HCT116 (cell line): ENCODE measurements around the gene SLFN5. TPM values are rescaled to one million over a fixed set of nuclear protein-coding genes. Genes with fewer than 3 reads are reported as not detected.

Experiments used
- ATAC-seq: fragments of 200-7000 bp; cut with Tn5 transposase; 2 replicates; pipeline ENCODE4 v1.9.1; 2020; ENCODE audit warnings: mild to moderate bottlenecking, moderate library complexity
- BruUV-seq: library from RNA; stranded (reverse); fragments of 400-500 nt; replicated peaks from 2 replicates; lab custom pipeline; 2021; lab: Mats Ljungman, UMichigan
- CTCF ChIA-PET: fragments of 300-600 bp; sonication (Branson Sonifier 250); formaldehyde crosslinking; loops from one replicate; lab custom pipeline; 2021; ENCODE audit warnings: antibody characterized with exemption; lab: Charles Lee
- POLR2A ChIA-PET: fragments of 300-600, 350-600 bp; sonication (Branson Sonifier 250); formaldehyde crosslinking; loops from one replicate; lab custom pipeline; 2021; ENCODE audit warnings: antibody characterized with exemption; lab: Charles Lee
- RAD21 ChIA-PET, 2 experiments: fragments of 300-600 bp; sonication (Branson Sonifier 250); formaldehyde crosslinking; loops; one replicate each; lab custom pipeline; 2023; ENCODE audit warnings: low total read pairs in 2 of 2; ENCODE audit not compliant: uncharacterized antibody in 2 of 2, unreplicated experiment in 2 of 2, low non-redundant PET in 1 of 2; lab: Charles Lee
- DNase-seq: peaks from one replicate; pipeline ENCODE4 v3.0.0-alpha.2; 2010; ENCODE audit warnings: low read depth, low spot score
- H2AFZ ChIP-seq: fragments of 200-600 bp; shearing (Covaris generic), sonication (generic); 2 replicates; pipeline ENCODE4 v1.6.1; 2017; ENCODE audit warnings: low read depth, mixed run types, mixed read lengths, antibody characterized with exemption, low read length; ENCODE audit not compliant: poor library complexity, severe bottlenecking
- H3K27ac ChIP-seq: 2 replicates; pipeline ENCODE4 v1.5.1; 2012; ENCODE audit warnings: low read depth, low read length
- H3K27me3 ChIP-seq: fragments of 200-600 bp; sonication (generic); 2 replicates; pipeline ENCODE4 v1.6.1; 2016; ENCODE audit warnings: mixed run types, low read length, mixed read lengths; ENCODE audit not compliant: insufficient read depth
- H3K36me3 ChIP-seq, 2 experiments: fragments of 200-500 bp in 1 of 2; fragments of 200-600 bp in 1 of 2; sonication (Bioruptor generic) in 1 of 2; sonication (generic) in 1 of 2; 2 replicates each; pipeline versions ENCODE4 v1.5.1 to v1.6.1; 2014 to 2016; ENCODE audit warnings: low read length in 2 of 2, inconsistent platforms in 1 of 2, mixed read lengths in 1 of 2, mixed run types in 1 of 2; ENCODE audit not compliant: insufficient read depth in 2 of 2, control insufficient read depth in 1 of 2
- H3K4me1 ChIP-seq, 2 experiments: fragments of 200-600 bp in 1 of 2; sonication (generic) in 1 of 2; 2 replicates each; pipeline versions ENCODE4 v1.5.1 to v1.6.1; 2012 to 2017; ENCODE audit warnings: low read length in 2 of 2, inconsistent platforms in 1 of 2, mild to moderate bottlenecking in 1 of 2, mixed read lengths in 1 of 2, mixed run types in 1 of 2, moderate library complexity in 1 of 2; ENCODE audit not compliant: insufficient read depth in 2 of 2, control insufficient read depth in 1 of 2
- H3K4me2 ChIP-seq: fragments of 200-600 bp; sonication (generic); 2 replicates; pipeline ENCODE4 v1.6.1; 2017; ENCODE audit warnings: mixed run types, low read length, mixed read lengths
- H3K4me3 ChIP-seq, 2 experiments: fragments of 200-600 bp in 1 of 2; sonication (generic) in 1 of 2; replicated peaks in 1 of 2; 2 replicates each; pipeline ENCODE4 v1.5.1; 2011 to 2016; ENCODE audit warnings: low read length in 2 of 2, control low read depth in 1 of 2, low read depth in 1 of 2, mild to moderate bottlenecking in 1 of 2, mixed read lengths in 1 of 2, mixed run types in 1 of 2
- H3K79me2 ChIP-seq: fragments of 200-600 bp; sonication (generic); 2 replicates; pipeline ENCODE4 v1.6.1; 2017; ENCODE audit warnings: mild to moderate bottlenecking, mixed run types, low read length, moderate library complexity, mixed read lengths; ENCODE audit not compliant: insufficient read depth
- H3K9ac ChIP-seq: fragments of 200-600 bp; sonication (generic); 2 replicates; pipeline ENCODE4 v1.6.1; 2016; ENCODE audit warnings: low read length, mixed read lengths
- H3K9me2 ChIP-seq: fragments of 200-600 bp; sonication (generic), shearing (Covaris generic); 2 replicates; pipeline ENCODE4 v1.6.1; 2017; ENCODE audit warnings: mixed run types, mild to moderate bottlenecking, moderate library complexity; ENCODE audit not compliant: insufficient read depth
- H3K9me3 ChIP-seq, 2 experiments: fragments of 200-500 bp in 1 of 2; fragments of 200-600 bp in 1 of 2; sonication (Bioruptor generic) in 1 of 2; sonication (generic) in 1 of 2; 2 replicates each; pipeline ENCODE4 v1.6.1; 2014 to 2017; ENCODE audit warnings: low read length in 2 of 2, mixed read lengths in 2 of 2, inconsistent platforms in 1 of 2, low read depth in 1 of 2, mild to moderate bottlenecking in 1 of 2, mixed run types in 1 of 2, moderate library complexity in 1 of 2; ENCODE audit not compliant: control insufficient read depth in 1 of 2, insufficient read depth in 1 of 2
- H4K20me1 ChIP-seq: fragments of 200-600 bp; sonication (generic), shearing (Covaris generic); 2 replicates; pipeline ENCODE4 v1.6.1; 2017; ENCODE audit warnings: mixed run types, mild to moderate bottlenecking, moderate library complexity; ENCODE audit not compliant: insufficient read depth
- ATF3 ChIP-seq: IDR thresholded peaks from 2 replicates; pipeline ENCODE4 v1.6.1; 2012
- CTCF ChIP-seq, 3 experiments: fragments of 200-600 bp in 1 of 3; sonication (generic) in 1 of 3; IDR thresholded peaks in 2 of 3; conservative IDR thresholded peaks in 1 of 3; 2 replicates each; pipeline ENCODE4 v1.5.1; 2012 to 2017; ENCODE audit warnings: low read depth in 2 of 3, low read length in 2 of 3, antibody characterized with exemption in 1 of 3, borderline replicate concordance in 1 of 3, control low read depth in 1 of 3, mild to moderate bottlenecking in 1 of 3, mixed read lengths in 1 of 3, mixed run types in 1 of 3, moderate library complexity in 1 of 3; ENCODE audit not compliant: insufficient read depth in 1 of 3
- EGR1 ChIP-seq: IDR thresholded peaks from 2 replicates; pipeline ENCODE4 v1.6.1; 2012; ENCODE audit warnings: low read depth
- ELF1 ChIP-seq: IDR thresholded peaks from 2 replicates; pipeline ENCODE4 v1.6.1; 2012; ENCODE audit warnings: low read depth, borderline replicate concordance
- JUND ChIP-seq: IDR thresholded peaks from 2 replicates; pipeline ENCODE4 v1.6.1; 2012
- MAX ChIP-seq: IDR thresholded peaks from 2 replicates; pipeline ENCODE4 v1.6.1; 2012
- POLR2A ChIP-seq: IDR thresholded peaks from 2 replicates; pipeline ENCODE4 v1.7.0; 2011; ENCODE audit warnings: borderline replicate concordance; ENCODE audit not compliant: insufficient read depth, insufficient read length; ENCODE audit errors: extremely low read depth
- POLR2AphosphoS5 ChIP-seq: IDR thresholded peaks from 2 replicates; pipeline ENCODE4 v1.6.1; 2011; ENCODE audit warnings: mild to moderate bottlenecking, low read depth, low read length, moderate library complexity
- RAD21 ChIP-seq: IDR thresholded peaks from 2 replicates; pipeline ENCODE4 v1.6.1; 2012; ENCODE audit warnings: low read depth, mild to moderate bottlenecking
- REST ChIP-seq: IDR thresholded peaks from 2 replicates; pipeline ENCODE4 v1.6.1; 2012; ENCODE audit warnings: low read depth
- SIN3A ChIP-seq: IDR thresholded peaks from 2 replicates; pipeline ENCODE4 v1.6.1; 2012; ENCODE audit warnings: low read depth
- ZBTB33 ChIP-seq: IDR thresholded peaks from 2 replicates; pipeline ENCODE4 v1.6.1; 2011; ENCODE audit warnings: mild to moderate bottlenecking, low read length, moderate library complexity; ENCODE audit not compliant: insufficient replicate concordance; ENCODE audit errors: extremely low read depth
- ZFX ChIP-seq: fragments of 450-650 bp; IDR thresholded peaks from 2 replicates; pipeline ENCODE4 v1.6.1; 2017
- ZNF274 ChIP-seq: fragments of 200-500 bp; sonication (Bioruptor generic); IDR thresholded peaks from 2 replicates; pipeline ENCODE4 v1.6.1; 2014; ENCODE audit warnings: mild to moderate bottlenecking, low read depth, low read length, inconsistent platforms
- intact Hi-C: fragments of 100-400 bp; cut with micrococcal nuclease; formaldehyde crosslinking; loops from 2 replicates; pipeline ENCODE4 v1.10.0; 2022
- total RNA-seq: library from RNA; stranded (reverse); gene quantifications from one replicate; pipeline ENCODE4 v1.2.1, GENCODE V29; 2021; ENCODE audit not compliant: unreplicated experiment

The SLFN5 gene
- total RNA-seq, 1 experiment from 2014 or later = 23.7 TPM

- Histone ChIP-seq H4K20me1 (no peaks in the 10 kb centered on the region), H3K27ac (peak overlapping the region; percentile 22), H2AFZ (no peak overlapping the region), H3K4me3 (peak overlapping the region; percentile 73 to 75), H3K9ac (no peak overlapping the region), H3K9me3 (no peaks in the 10 kb centered on the region), H3K9me2 (no peaks in the 10 kb centered on the region), H3K79me2 (no peaks in the 10 kb centered on the region), H3K4me2 (peak overlapping the region; percentile 89), H3K27me3 (no peaks in the 10 kb centered on the region), H3K36me3 (no peaks in the 10 kb centered on the region), H3K4me1 (peaks cover 28% of the 10 kb centered on the region in 2 experiments)
- ChIA-PET POLR2A (interaction anchor here (0.6 to 1.0 kb wide), 2 partner anchors 13 to 67 kb away, joined by 3 read pairs; no protein-coding TSS in a partner anchor), RAD21 (no interaction called here), CTCF (no interaction called here)
- TF ChIP-seq MAX = 0 out of 2 replicates have a peak, but pooled peaks have one; percentile 37
- no peak; the same call in 1 of the 2 replicates for TF ChIP-seq POLR2AphosphoS5
- 0 out of 2 replicates have a peak, but pooled peaks have one; percentile 43 for TF ChIP-seq EGR1
- TF ChIP-seq CTCF (IDR thresholded peaks at IDR 0.05 in 2 of 3, conservative IDR thresholded peaks at IDR 0.05 in 1 of 3; ENCODE audit: borderline replicate concordance in 1 of 3, insufficient read depth in 1 of 3, low read depth in 2 of 3, low read length in 2 of 3) = no peak
- TF ChIP-seq ZFX = no peak
- TF ChIP-seq ZNF274 = no peak
- TF ChIP-seq POLR2A = no peak
- TF ChIP-seq RAD21 = no peak
- no peak for TF ChIP-seq ZBTB33
- TF ChIP-seq ELF1 = no peak
- TF ChIP-seq ATF3 = no peak
- no peak for TF ChIP-seq JUND
- no peak for TF ChIP-seq SIN3A
- TF ChIP-seq REST = no peak
- ATAC-seq (no peak), DNase-seq (peak; percentile 33)
- intact Hi-C loops = loop anchor here (1.0 to 5.0 kb wide), 2 partner anchors 102 to 262 kb away; partner anchors contain the start of genes LIG3 and NLE1
- TSS peak; percentile 65 for BruUV-seq
Observed at GRCh38 chr17:35244341-35245195, 1.7 kb downstream of the SLFN5 start.
